Osteoblast (primary cell): ENCODE measurements around the gene DSCAML1. TPM values are rescaled to one million over a fixed set of nuclear protein-coding genes. Genes with fewer than 3 reads are reported as not detected.

Experiments used
- DNase-seq: peaks from one replicate; pipeline ENCODE4 v3.0.0; 2011; ENCODE audit warnings: low spot score, mixed read lengths; ENCODE audit not compliant: insufficient read length; ENCODE audit errors: missing footprints
- H2AFZ ChIP-seq: 2 replicates; pipeline ENCODE4 v1.6.0; 2011; ENCODE audit warnings: mild to moderate bottlenecking, low read length
- H3K27ac ChIP-seq: 2 replicates; pipeline ENCODE4 v1.5.1; 2011; ENCODE audit warnings: mild to moderate bottlenecking, low read depth, low read length, moderate library complexity
- H3K27me3 ChIP-seq: 2 replicates; pipeline ENCODE4 v1.6.0; 2012; ENCODE audit warnings: mild to moderate bottlenecking, control low read depth, inconsistent platforms, low read length, moderate library complexity; ENCODE audit not compliant: insufficient read depth
- H3K36me3 ChIP-seq: 2 replicates; pipeline ENCODE4 v1.5.1; 2011; ENCODE audit warnings: mild to moderate bottlenecking, low read length, control low read depth, moderate library complexity; ENCODE audit not compliant: insufficient read depth
- H3K4me1 ChIP-seq: 2 replicates; pipeline ENCODE4 v1.5.1; 2011; ENCODE audit warnings: mild to moderate bottlenecking, low read length, control low read depth, moderate library complexity; ENCODE audit not compliant: insufficient read depth
- H3K4me2 ChIP-seq: 2 replicates; pipeline ENCODE4 v1.6.0; 2011; ENCODE audit warnings: mild to moderate bottlenecking, low read length; ENCODE audit not compliant: insufficient read depth
- H3K4me3 ChIP-seq: fragments of 200-600 bp; sonication (generic); 3 replicates; pipeline ENCODE4 v1.5.1; 2012; ENCODE audit warnings: mild to moderate bottlenecking, low read length, inconsistent platforms; ENCODE audit not compliant: insufficient read depth
- H3K79me2 ChIP-seq: 2 replicates; pipeline ENCODE4 v1.6.0; 2012; ENCODE audit warnings: mild to moderate bottlenecking, low read length, control low read depth, inconsistent platforms; ENCODE audit not compliant: insufficient read depth
- H3K9me3 ChIP-seq: 2 replicates; pipeline ENCODE4 v1.5.1; 2011; ENCODE audit warnings: low read depth, low read length, control low read depth
- H4K20me1 ChIP-seq: 2 replicates; pipeline ENCODE4 v1.6.0; 2012; ENCODE audit warnings: mild to moderate bottlenecking, low read length, control low read depth; ENCODE audit not compliant: insufficient read depth
- CTCF ChIP-seq: IDR thresholded peaks from 2 replicates; pipeline ENCODE4 v1.5.1; 2011; ENCODE audit warnings: mild to moderate bottlenecking, low read depth, low read length, moderate library complexity; ENCODE audit errors: extremely low read depth
- total RNA-seq: library from RNA; depleted of rRNA; stranded (reverse); fragments of >200 nt; gene quantifications from 2 replicates; pipeline ENCODE4 v1.2.3, GENCODE V29; 2012

The DSCAML1 gene
- total RNA-seq, 1 donor, result not detected

DNA sequence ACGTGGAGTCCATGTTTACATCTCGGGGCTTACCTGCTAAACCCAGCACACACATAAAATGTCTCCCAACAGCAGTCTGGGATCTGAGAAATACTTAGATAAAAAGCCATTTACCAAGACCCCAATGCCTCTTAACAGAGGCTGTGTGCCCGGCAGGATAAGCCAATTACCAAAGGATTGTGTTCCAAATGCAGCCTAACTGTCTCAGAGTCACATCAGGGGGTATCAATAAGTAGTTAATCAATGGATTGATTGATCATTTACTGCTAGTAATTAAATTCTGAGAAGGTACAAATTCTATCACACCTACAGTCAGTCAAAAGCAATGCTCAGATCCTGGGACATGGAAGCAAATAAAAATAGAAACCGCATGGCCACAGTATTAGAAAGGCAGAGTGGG is 125.6 kb downstream of the DSCAML1 start:
- H3K27me3 ChIP-seq, result peaks cover 7% of the 10 kb centered on the region
- H3K27ac ChIP-seq, result no peak overlapping the region
- H3K79me2 ChIP-seq, result no peaks in the 10 kb centered on the region
- H3K4me3 ChIP-seq, result no peak overlapping the region
- DNase-seq, result no peak
- no peak overlapping the region for H2AFZ ChIP-seq
- no peak for TF ChIP-seq CTCF
- H3K4me1 ChIP-seq, result no peaks in the 10 kb centered on the region
- no peaks in the 10 kb centered on the region for H4K20me1 ChIP-seq
- H3K36me3 ChIP-seq, result no peaks in the 10 kb centered on the region
- no peak overlapping the region for H3K4me2 ChIP-seq
- no peaks in the 10 kb centered on the region for H3K9me3 ChIP-seq

GRCh38 chr11:117670924-117671323 is 126.1 kb downstream of the DSCAML1 start:
- H3K27me3 ChIP-seq, result peaks cover 8% of the 10 kb centered on the region
- DNase-seq, result no peak
- no peak for TF ChIP-seq CTCF

GRCh38 chr11:117670443-117670842 is 126.6 kb downstream of the DSCAML1 start:
- no peak for TF ChIP-seq CTCF
- Histone ChIP-seq H3K79me2 (no peaks in the 10 kb centered on the region), H3K9me3 (no peaks in the 10 kb centered on the region), H3K4me3 (no peak overlapping the region), H4K20me1 (no peaks in the 10 kb centered on the region), H3K4me1 (no peaks in the 10 kb centered on the region), H3K36me3 (no peaks in the 10 kb centered on the region), H3K4me2 (no peak overlapping the region), H3K27ac (no peak overlapping the region), H3K27me3 (peaks cover 8% of the 10 kb centered on the region), H2AFZ (no peak overlapping the region)
- DNase-seq, result no peak

More at GRCh38 chr11:117670924-117671323, 126.1 kb downstream of the DSCAML1 start:
- Histone ChIP-seq H4K20me1 (no peaks in the 10 kb centered on the region), H3K4me3 (no peak overlapping the region), H3K27ac (no peak overlapping the region), H3K79me2 (no peaks in the 10 kb centered on the region), H3K4me1 (no peaks in the 10 kb centered on the region), H3K9me3 (no peaks in the 10 kb centered on the region), H2AFZ (no peak overlapping the region), H3K36me3 (no peaks in the 10 kb centered on the region), H3K4me2 (no peak overlapping the region)

- Histone ChIP-seq H4K20me1 (no peaks in the 10 kb centered on the region), H3K27ac (no peak overlapping the region), H3K4me3 (no peak overlapping the region), H3K9me3 (no peaks in the 10 kb centered on the region), H3K4me2 (no peak overlapping the region), H3K79me2 (no peaks in the 10 kb centered on the region), H3K4me1 (no peaks in the 10 kb centered on the region), H2AFZ (no peak overlapping the region), H3K36me3 (no peaks in the 10 kb centered on the region), H3K27me3 (peaks cover 8% of the 10 kb centered on the region)
- DNase-seq, result no peak
- TF ChIP-seq CTCF, result no peak
These were observed 127.4 kb downstream of the DSCAML1 start for GRCh38 chr11:117669616-117670015.
